ENCODE data around the gene SDK1. TPM values are rescaled to one million over a fixed set of nuclear protein-coding genes. Genes with fewer than 3 reads are reported as not detected.

The SDK1 gene
- total RNA-seq, 6 experiments from 2014 or later: not detected

- DNase-seq: no peak
- Mint-ChIP-seq H3K4me3 (no peak overlapping the region), H3K27ac (no peak overlapping the region), H3K36me3 (ENCODE audit: low read depth) (peaks cover 4% of the 10 kb centered on the region; the same call in 1 of the 2 replicates), H3K4me1 (ENCODE audit: low read depth) (no peaks in the 10 kb centered on the region), H3K9me3 (peaks cover 53% of the 10 kb centered on the region), H3K27me3 (ENCODE audit: insufficient read depth) (no peaks in the 10 kb centered on the region; the same call in none of the 2 replicates)
- no peak for TF ChIP-seq CTCF (IDR thresholded peaks at IDR 0.05)
Observed at GRCh38 chr7:3923307-3923918, 622.4 kb downstream of the SDK1 start.

- DNase-seq: no peak
- no peak for TF ChIP-seq CTCF (IDR thresholded peaks at IDR 0.05)
- H3K27me3 Mint-ChIP-seq (ENCODE audit: insufficient read depth): no peaks in the 10 kb centered on the region; the same call in none of the 2 replicates
- H3K4me3 Mint-ChIP-seq: no peak overlapping the region
- H3K27ac Mint-ChIP-seq: no peak overlapping the region
- peaks cover 57% of the 10 kb centered on the region for H3K9me3 Mint-ChIP-seq
- peaks cover 4% of the 10 kb centered on the region; the same call in 1 of the 2 replicates for H3K36me3 Mint-ChIP-seq (ENCODE audit: low read depth)
- H3K4me1 Mint-ChIP-seq (ENCODE audit: low read depth): no peaks in the 10 kb centered on the region
Observed at GRCh38 chr7:3924277-3924676, 623.2 kb downstream of the SDK1 start.

- Mint-ChIP-seq H3K27me3 (ENCODE audit: insufficient read depth) (no peaks in the 10 kb centered on the region; the same call in 1 of the 2 replicates), H3K4me1 (ENCODE audit: low read depth) (no peaks in the 10 kb centered on the region), H3K9me3 (peaks cover 56% of the 10 kb centered on the region), H3K4me3 (no peak overlapping the region), H3K36me3 (ENCODE audit: low read depth) (peaks cover 4% of the 10 kb centered on the region; the same call in 1 of the 2 replicates), H3K27ac (no peak overlapping the region)
- no peak for DNase-seq
- TF ChIP-seq CTCF (IDR thresholded peaks at IDR 0.05): no peak
Observed at GRCh38 chr7:3927446-3928110, 626.5 kb downstream of the SDK1 start.

- Mint-ChIP-seq H3K4me1 (ENCODE audit: low read depth) (no peaks in the 10 kb centered on the region), H3K27ac (no peak overlapping the region), H3K27me3 (ENCODE audit: insufficient read depth) (no peaks in the 10 kb centered on the region; the same call in 1 of the 2 replicates), H3K4me3 (no peak overlapping the region), H3K36me3 (ENCODE audit: low read depth) (peaks cover 4% of the 10 kb centered on the region; the same call in 1 of the 2 replicates), H3K9me3 (peaks cover 56% of the 10 kb centered on the region)
- DNase-seq: no peak
- TF ChIP-seq CTCF (IDR thresholded peaks at IDR 0.05): no peak
Observed at GRCh38 chr7:3928727-3929515, 627.9 kb downstream of the SDK1 start.

- H3K9me3 Mint-ChIP-seq: peaks cover 62% of the 10 kb centered on the region
- H3K4me1 Mint-ChIP-seq (ENCODE audit: low read depth): no peaks in the 10 kb centered on the region
- TF ChIP-seq CTCF (IDR thresholded peaks at IDR 0.05): no peak
- H3K27me3 Mint-ChIP-seq (ENCODE audit: insufficient read depth): no peaks in the 10 kb centered on the region; the same call in 1 of the 2 replicates
- no peak for DNase-seq
- H3K27ac Mint-ChIP-seq: no peak overlapping the region
- H3K4me3 Mint-ChIP-seq: no peak overlapping the region
- H3K36me3 Mint-ChIP-seq (ENCODE audit: low read depth): peaks cover 9% of the 10 kb centered on the region
Observed at GRCh38 chr7:3931843-3932242, 630.8 kb downstream of the SDK1 start.
